ENCODE measurements around the gene CERCAM.

The CERCAM gene

GRCh38 chr9:128405077-128405779, 15.4 kb upstream of the CERCAM start:
- DNase-seq (ENCODE audit: low read depth), result no peak
- no peak for TF ChIP-seq CTCF (IDR thresholded peaks at IDR 0.05; ENCODE audit: low read depth, low read length, missing control alignments)
- no peak overlapping the region for H3K4me3 ChIP-seq (ENCODE audit: low read depth, low read length)

GRCh38 chr9:128405780-128406171, 14.9 kb upstream of the CERCAM start:
- TF ChIP-seq CTCF (IDR thresholded peaks at IDR 0.05; ENCODE audit: low read depth, low read length, missing control alignments), result no peak

GRCh38 chr9:128406848-128407391, 13.7 kb upstream of the CERCAM start:
- no peak overlapping the region for H3K4me3 ChIP-seq (ENCODE audit: low read depth, low read length)
- TF ChIP-seq CTCF (IDR thresholded peaks at IDR 0.05; ENCODE audit: low read depth, low read length, missing control alignments), result no peak
- DNase-seq (ENCODE audit: low read depth), result no peak

More at GRCh38 chr9:128405780-128406171, 14.9 kb upstream of the CERCAM start:
- H3K4me3 ChIP-seq (ENCODE audit: low read depth, low read length), result no peak overlapping the region
- no peak for DNase-seq (ENCODE audit: low read depth)

GRCh38 chr9:128408963-128409431, 11.7 kb upstream of the CERCAM start:
- no peak for DNase-seq (ENCODE audit: low read depth)
- no peak overlapping the region for H3K4me3 ChIP-seq (ENCODE audit: low read depth, low read length)
- TF ChIP-seq CTCF (IDR thresholded peaks at IDR 0.05; ENCODE audit: low read depth, low read length, missing control alignments), result no peak

GRCh38 chr9:128409450-128409849, 11.2 kb upstream of the CERCAM start:
- no peak for TF ChIP-seq CTCF (IDR thresholded peaks at IDR 0.05; ENCODE audit: low read depth, low read length, missing control alignments)
- H3K4me3 ChIP-seq (ENCODE audit: low read depth, low read length), result no peak overlapping the region
- no peak for DNase-seq (ENCODE audit: low read depth)

GRCh38 chr9:128409978-128410377, 10.7 kb upstream of the CERCAM start:
- TF ChIP-seq CTCF (IDR thresholded peaks at IDR 0.05; ENCODE audit: low read depth, low read length, missing control alignments), result no peak
- no peak overlapping the region for H3K4me3 ChIP-seq (ENCODE audit: low read depth, low read length)
- no peak for DNase-seq (ENCODE audit: low read depth)
